ENCODE data around the gene ECHS1. TPM values are rescaled to one million over a fixed set of nuclear protein-coding genes. Genes with fewer than 3 reads are reported as not detected.

Gene ECHS1
- polyA plus RNA-seq, 1 donor from 2014 or later, result 122 TPM

DNA sequence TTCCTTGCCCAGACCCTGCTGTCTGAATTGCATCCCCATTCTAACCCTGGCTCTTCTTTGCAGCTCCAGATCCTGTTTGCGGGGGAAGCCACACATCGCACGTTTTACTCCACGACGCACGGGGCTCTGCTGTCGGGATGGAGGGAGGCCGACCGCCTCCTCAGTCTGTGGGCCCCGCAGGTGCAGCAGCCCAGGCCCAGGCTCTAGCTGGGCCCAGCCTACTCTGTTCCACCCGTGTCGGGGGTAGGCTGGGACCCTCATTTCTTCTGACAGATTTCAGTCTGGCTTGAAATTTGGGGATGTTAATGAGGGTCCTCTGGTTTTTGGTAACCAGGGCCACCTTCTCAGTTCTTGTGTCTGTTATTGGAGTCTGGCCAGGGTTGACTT lies 18.1 kb upstream of the ECHS1 start:
- Histone ChIP-seq H3K9me3 (ENCODE audit: low read length) (no peaks in the 10 kb centered on the region), H3K9ac (ENCODE audit: low read length) (no peak overlapping the region), H3K4me2 (ENCODE audit: low read length) (no peak overlapping the region), H3K27ac (ENCODE audit: low read length) (no peak overlapping the region), H2AFZ (ENCODE audit: low read depth, low read length) (no peak overlapping the region), H3K9me2 (ENCODE audit: insufficient read depth, low read length) (no peaks in the 10 kb centered on the region), H4K20me1 (ENCODE audit: insufficient read depth) (no peaks in the 10 kb centered on the region), H3K4me3 (ENCODE audit: low read length) (no peak overlapping the region), H3F3A (ENCODE audit: insufficient read depth, low read length, poor library complexity, severe bottlenecking) (no peaks in the 10 kb centered on the region), H3K27me3 (ENCODE audit: insufficient read depth, low read depth, low read length) (no peaks in the 10 kb centered on the region), H3K79me2 (replicated peaks; ENCODE audit: insufficient read depth, low read length) (peaks cover 6% of the 10 kb centered on the region), H3K36me3 (ENCODE audit: insufficient read depth, low read length) (no peaks in the 10 kb centered on the region)
- TF ChIP-seq POLR2AphosphoS5 (IDR thresholded peaks at IDR 0.05) (no peak), SMC3 (conservative IDR thresholded peaks at IDR 0.05; ENCODE audit: poor library complexity) (no peak), RAD21 (conservative IDR thresholded peaks at IDR 0.05) (no peak), TAF1 (IDR thresholded peaks at IDR 0.05; ENCODE audit: low read depth) (no peak), EZH2 (IDR thresholded peaks at IDR 0.05; ENCODE audit: borderline replicate concordance, insufficient read depth, low read length, poor library complexity, severe bottlenecking) (no peak), MXI1 (conservative IDR thresholded peaks at IDR 0.05; ENCODE audit: poor library complexity, severe bottlenecking) (no peak), EP300 (conservative IDR thresholded peaks at IDR 0.05; ENCODE audit: poor library complexity, severe bottlenecking) (no peak)
- TF ChIP-seq, protein P1, sequence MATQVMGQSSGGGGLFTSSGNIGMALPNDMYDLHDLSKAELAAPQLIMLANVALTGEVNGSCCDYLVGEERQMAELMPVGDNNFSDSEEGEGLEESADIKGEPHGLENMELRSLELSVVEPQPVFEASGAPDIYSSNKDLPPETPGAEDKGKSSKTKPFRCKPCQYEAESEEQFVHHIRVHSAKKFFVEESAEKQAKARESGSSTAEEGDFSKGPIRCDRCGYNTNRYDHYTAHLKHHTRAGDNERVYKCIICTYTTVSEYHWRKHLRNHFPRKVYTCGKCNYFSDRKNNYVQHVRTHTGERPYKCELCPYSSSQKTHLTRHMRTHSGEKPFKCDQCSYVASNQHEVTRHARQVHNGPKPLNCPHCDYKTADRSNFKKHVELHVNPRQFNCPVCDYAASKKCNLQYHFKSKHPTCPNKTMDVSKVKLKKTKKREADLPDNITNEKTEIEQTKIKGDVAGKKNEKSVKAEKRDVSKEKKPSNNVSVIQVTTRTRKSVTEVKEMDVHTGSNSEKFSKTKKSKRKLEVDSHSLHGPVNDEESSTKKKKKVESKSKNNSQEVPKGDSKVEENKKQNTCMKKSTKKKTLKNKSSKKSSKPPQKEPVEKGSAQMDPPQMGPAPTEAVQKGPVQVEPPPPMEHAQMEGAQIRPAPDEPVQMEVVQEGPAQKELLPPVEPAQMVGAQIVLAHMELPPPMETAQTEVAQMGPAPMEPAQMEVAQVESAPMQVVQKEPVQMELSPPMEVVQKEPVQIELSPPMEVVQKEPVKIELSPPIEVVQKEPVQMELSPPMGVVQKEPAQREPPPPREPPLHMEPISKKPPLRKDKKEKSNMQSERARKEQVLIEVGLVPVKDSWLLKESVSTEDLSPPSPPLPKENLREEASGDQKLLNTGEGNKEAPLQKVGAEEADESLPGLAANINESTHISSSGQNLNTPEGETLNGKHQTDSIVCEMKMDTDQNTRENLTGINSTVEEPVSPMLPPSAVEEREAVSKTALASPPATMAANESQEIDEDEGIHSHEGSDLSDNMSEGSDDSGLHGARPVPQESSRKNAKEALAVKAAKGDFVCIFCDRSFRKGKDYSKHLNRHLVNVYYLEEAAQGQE (IDR thresholded peaks at IDR 0.05; ENCODE audit: borderline replicate concordance), result no peak
- TF ChIP-seq, protein P2, sequence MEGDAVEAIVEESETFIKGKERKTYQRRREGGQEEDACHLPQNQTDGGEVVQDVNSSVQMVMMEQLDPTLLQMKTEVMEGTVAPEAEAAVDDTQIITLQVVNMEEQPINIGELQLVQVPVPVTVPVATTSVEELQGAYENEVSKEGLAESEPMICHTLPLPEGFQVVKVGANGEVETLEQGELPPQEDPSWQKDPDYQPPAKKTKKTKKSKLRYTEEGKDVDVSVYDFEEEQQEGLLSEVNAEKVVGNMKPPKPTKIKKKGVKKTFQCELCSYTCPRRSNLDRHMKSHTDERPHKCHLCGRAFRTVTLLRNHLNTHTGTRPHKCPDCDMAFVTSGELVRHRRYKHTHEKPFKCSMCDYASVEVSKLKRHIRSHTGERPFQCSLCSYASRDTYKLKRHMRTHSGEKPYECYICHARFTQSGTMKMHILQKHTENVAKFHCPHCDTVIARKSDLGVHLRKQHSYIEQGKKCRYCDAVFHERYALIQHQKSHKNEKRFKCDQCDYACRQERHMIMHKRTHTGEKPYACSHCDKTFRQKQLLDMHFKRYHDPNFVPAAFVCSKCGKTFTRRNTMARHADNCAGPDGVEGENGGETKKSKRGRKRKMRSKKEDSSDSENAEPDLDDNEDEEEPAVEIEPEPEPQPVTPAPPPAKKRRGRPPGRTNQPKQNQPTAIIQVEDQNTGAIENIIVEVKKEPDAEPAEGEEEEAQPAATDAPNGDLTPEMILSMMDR (IDR thresholded peaks at IDR 0.05; ENCODE audit: poor library complexity, severe bottlenecking), result no peak

DNA sequence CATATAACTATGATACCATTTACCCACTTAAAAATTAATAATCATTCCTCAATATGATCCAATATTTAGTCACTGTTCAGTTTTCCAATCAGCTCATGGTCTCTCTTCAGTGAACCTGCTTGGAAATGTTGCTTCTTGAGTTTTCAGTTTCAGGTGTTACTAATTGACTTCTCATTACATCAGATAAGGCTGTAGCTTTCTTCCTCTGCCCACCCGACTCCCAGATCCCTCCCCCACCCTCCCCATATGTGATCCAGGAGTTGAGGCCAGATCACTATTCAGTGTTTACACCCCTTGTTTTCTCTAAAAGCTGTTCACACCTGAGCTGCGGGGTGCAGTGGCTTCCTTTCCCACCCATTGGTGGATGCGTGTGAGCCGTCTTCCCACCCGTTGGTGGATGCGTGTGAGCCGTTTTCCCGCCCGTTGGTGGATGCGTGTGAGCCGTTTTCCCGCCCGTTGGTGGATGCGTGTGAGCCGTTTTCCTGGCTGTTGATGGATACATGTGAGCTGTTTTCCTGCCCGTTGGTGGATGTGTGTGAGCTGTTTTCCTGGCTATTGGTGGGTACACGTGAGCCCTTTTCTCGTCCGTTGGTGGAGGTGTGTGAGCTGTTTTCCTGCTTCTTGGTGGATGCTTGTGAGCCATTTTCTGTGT lies 17.6 kb upstream of the ECHS1 start:
- H3K9me2 ChIP-seq (ENCODE audit: insufficient read depth, low read length), result no peaks in the 10 kb centered on the region
- TF ChIP-seq RAD21 (conservative IDR thresholded peaks at IDR 0.05) (no peak), EP300 (conservative IDR thresholded peaks at IDR 0.05; ENCODE audit: poor library complexity, severe bottlenecking) (no peak), EZH2 (IDR thresholded peaks at IDR 0.05; ENCODE audit: borderline replicate concordance, insufficient read depth, low read length, poor library complexity, severe bottlenecking) (no peak), TAF1 (IDR thresholded peaks at IDR 0.05; ENCODE audit: low read depth) (no peak), POLR2AphosphoS5 (IDR thresholded peaks at IDR 0.05) (no peak), SMC3 (conservative IDR thresholded peaks at IDR 0.05; ENCODE audit: poor library complexity) (no peak), MXI1 (conservative IDR thresholded peaks at IDR 0.05; ENCODE audit: poor library complexity, severe bottlenecking) (no peak)
- TF ChIP-seq, protein P1 (IDR thresholded peaks at IDR 0.05; ENCODE audit: borderline replicate concordance), result no peak
- TF ChIP-seq, protein P2 (IDR thresholded peaks at IDR 0.05; ENCODE audit: poor library complexity, severe bottlenecking), result no peak
- no peak overlapping the region for H3K27ac ChIP-seq (ENCODE audit: low read length)
- no peaks in the 10 kb centered on the region for H3F3A ChIP-seq (ENCODE audit: insufficient read depth, low read length, poor library complexity, severe bottlenecking)
- no peaks in the 10 kb centered on the region for H3K27me3 ChIP-seq (ENCODE audit: insufficient read depth, low read depth, low read length)
- H3K9ac ChIP-seq (ENCODE audit: low read length), result no peak overlapping the region
- H3K9me3 ChIP-seq (ENCODE audit: low read length), result no peaks in the 10 kb centered on the region
- H4K20me1 ChIP-seq (ENCODE audit: insufficient read depth), result no peaks in the 10 kb centered on the region
- no peak overlapping the region for H2AFZ ChIP-seq (ENCODE audit: low read depth, low read length)
- no peak overlapping the region for H3K4me3 ChIP-seq (ENCODE audit: low read length)
- H3K36me3 ChIP-seq (ENCODE audit: insufficient read depth, low read length), result no peaks in the 10 kb centered on the region
- peaks cover 6% of the 10 kb centered on the region for H3K79me2 ChIP-seq (replicated peaks; ENCODE audit: insufficient read depth, low read length)
- H3K4me2 ChIP-seq (ENCODE audit: low read length), result no peak overlapping the region

Data from neural cell (in vitro differentiated cells).